ENCODE data around the gene MYCL.

DNA sequence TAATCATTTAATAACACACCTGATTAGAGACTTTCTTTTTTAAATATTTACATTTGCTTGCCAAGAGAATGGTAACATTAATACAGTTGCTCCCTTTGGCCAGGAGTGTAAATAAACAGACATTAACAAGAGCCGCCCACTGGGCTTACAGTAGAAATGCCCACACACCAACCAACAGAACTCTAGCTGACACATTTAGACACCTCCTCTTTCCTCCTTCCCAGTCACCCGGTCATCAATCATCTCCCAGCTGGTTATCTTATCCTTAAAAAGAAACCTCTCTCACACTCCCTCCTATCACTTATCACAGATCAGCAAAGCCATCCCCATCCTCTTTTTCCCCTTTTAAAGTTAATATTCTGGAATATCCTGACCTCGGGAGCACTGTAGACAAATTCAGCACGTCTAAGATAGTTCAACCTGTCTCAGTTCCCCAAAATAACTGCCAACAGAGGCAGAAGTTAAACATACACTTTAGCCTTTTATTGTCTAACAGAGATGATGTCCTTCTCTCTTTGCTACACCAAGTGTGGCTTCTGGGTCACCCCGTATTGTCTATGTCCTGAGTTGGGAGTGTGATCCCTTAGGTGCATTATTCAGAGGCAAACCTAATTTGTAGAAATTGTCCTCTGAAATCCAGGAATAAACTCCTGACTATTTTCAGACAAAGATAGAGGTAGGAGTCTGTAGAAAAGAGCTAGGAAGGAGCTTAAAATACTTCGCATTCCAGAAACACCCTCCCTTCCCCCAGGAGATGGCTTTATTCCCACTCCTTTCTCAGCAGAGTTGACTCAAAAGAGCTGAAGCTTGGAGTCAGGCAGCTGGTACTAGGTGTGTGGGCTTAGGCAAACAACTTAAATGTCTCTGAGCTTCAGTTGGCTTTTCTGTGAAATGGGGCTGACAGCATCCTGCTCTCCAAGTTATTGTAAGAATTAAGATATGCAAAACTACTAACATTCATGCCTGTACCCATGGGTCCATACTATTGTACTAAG lies 8.8 kb downstream of the MYCL start:
- TF ChIP-seq, protein P1, sequence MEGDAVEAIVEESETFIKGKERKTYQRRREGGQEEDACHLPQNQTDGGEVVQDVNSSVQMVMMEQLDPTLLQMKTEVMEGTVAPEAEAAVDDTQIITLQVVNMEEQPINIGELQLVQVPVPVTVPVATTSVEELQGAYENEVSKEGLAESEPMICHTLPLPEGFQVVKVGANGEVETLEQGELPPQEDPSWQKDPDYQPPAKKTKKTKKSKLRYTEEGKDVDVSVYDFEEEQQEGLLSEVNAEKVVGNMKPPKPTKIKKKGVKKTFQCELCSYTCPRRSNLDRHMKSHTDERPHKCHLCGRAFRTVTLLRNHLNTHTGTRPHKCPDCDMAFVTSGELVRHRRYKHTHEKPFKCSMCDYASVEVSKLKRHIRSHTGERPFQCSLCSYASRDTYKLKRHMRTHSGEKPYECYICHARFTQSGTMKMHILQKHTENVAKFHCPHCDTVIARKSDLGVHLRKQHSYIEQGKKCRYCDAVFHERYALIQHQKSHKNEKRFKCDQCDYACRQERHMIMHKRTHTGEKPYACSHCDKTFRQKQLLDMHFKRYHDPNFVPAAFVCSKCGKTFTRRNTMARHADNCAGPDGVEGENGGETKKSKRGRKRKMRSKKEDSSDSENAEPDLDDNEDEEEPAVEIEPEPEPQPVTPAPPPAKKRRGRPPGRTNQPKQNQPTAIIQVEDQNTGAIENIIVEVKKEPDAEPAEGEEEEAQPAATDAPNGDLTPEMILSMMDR (IDR thresholded peaks at IDR 0.05 in 4 of 5, conservative IDR thresholded peaks at IDR 0.05 in 1 of 5): no peak
- TF ChIP-seq POLR2A (IDR thresholded peaks at IDR 0.05): no peak
